Measurements from ENCODE around the gene NES.

The NES gene

GRCh38 chr1:156663178-156663577 lies 14.0 kb downstream of the NES start:
- no peak for DNase-seq (ENCODE audit: low spot score)

GRCh38 chr1:156662800-156663055 lies 14.5 kb downstream of the NES start:
- no peak for DNase-seq (ENCODE audit: low spot score)

- DNase-seq (ENCODE audit: low spot score): no peak
Observed at GRCh38 chr1:156662005-156662799, 15.0 kb downstream of the NES start.

GRCh38 chr1:156660752-156661112 lies 16.5 kb downstream of the NES start:
- DNase-seq (ENCODE audit: low spot score): no peak

GRCh38 chr1:156659988-156660751 lies 17.0 kb downstream of the NES start:
- peak; percentile 100 for DNase-seq (ENCODE audit: low spot score)

- DNase-seq (ENCODE audit: low spot score): no peak
Observed at GRCh38 chr1:156659661-156659987, 17.6 kb downstream of the NES start.

GRCh38 chr1:156658945-156659574 lies 18.1 kb downstream of the NES start:
- no peak for DNase-seq (ENCODE audit: low spot score)

- no peak for DNase-seq (ENCODE audit: low spot score)
Observed at GRCh38 chr1:156658496-156658895, 18.7 kb downstream of the NES start.

GRCh38 chr1:156657741-156658319 lies 19.4 kb downstream of the NES start:
- DNase-seq (ENCODE audit: low spot score): no peak

- DNase-seq (ENCODE audit: low spot score): peak; percentile 93
Observed at GRCh38 chr1:156656806-156657740, 20.1 kb downstream of the NES start.

GRCh38 chr1:156655904-156656516 lies 21.2 kb downstream of the NES start:
- no peak for DNase-seq (ENCODE audit: low spot score)

- no peak for DNase-seq (ENCODE audit: low spot score)
Observed at GRCh38 chr1:156655151-156655903, 21.9 kb downstream of the NES start.

- DNase-seq (ENCODE audit: low spot score): no peak
Observed at GRCh38 chr1:156654700-156655099, 22.5 kb downstream of the NES start.

GRCh38 chr1:156652992-156653355 lies 24.2 kb downstream of the NES start:
- DNase-seq (ENCODE audit: low spot score): no peak

GRCh38 chr1:156652131-156652991 lies 24.8 kb downstream of the NES start:
- DNase-seq (ENCODE audit: low spot score): peak; percentile 64

GRCh38 chr1:156648951-156649350 lies 28.3 kb downstream of the NES start:
- no peak for DNase-seq (ENCODE audit: low spot score)

- DNase-seq (ENCODE audit: low spot score): no peak
Observed at GRCh38 chr1:156648496-156648895, 28.7 kb downstream of the NES start.

GRCh38 chr1:156647351-156647750 lies 29.9 kb downstream of the NES start:
- DNase-seq (ENCODE audit: low spot score): no peak

GRCh38 chr1:156646738-156647211 lies 30.4 kb downstream of the NES start:
- DNase-seq (ENCODE audit: low spot score): no peak

GRCh38 chr1:156645666-156646065 lies 31.5 kb downstream of the NES start:
- DNase-seq (ENCODE audit: low spot score): no peak

Data from GM03348 (cell line).